Measurements from ENCODE around the gene APLP1. TPM values are rescaled to one million over a fixed set of nuclear protein-coding genes. Genes with fewer than 3 reads are reported as not detected.

The APLP1 gene
- total RNA-seq, 4 donors from 2014 or later: 0.27 to 0.33 TPM; not detected in 2

DNA sequence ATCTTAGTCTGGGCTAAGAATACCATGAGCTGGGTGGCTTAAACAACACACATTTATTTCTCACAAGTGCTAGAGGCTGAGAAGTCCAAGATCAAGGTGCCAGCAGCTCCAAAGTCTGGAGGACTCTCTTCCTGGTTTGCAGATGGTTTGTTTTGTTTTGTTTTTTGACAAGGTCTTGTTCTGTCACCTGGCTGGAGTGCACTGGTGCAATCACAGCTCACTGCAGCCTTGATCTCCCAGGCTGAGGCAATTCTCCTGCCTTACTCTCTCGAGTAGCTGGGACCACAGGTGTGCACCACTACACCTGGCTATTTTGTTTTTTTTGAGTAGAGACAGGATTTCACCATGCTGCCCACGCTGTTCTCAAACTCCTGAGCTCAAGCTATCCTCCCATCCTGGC, 15.5 kb downstream of the APLP1 start:
- Histone ChIP-seq H3K4me3 (no peak overlapping the region), H3K36me3 (peaks cover 0 to 10% of the 10 kb centered on the region in 2 donors), H3K4me1 (no peaks in the 10 kb centered on the region), H3K27ac (no peak overlapping the region), H3K9me3 (no peaks in the 10 kb centered on the region), H3K27me3 (no peaks in the 10 kb centered on the region)
- DNase-seq (no peak), ATAC-seq (no peak)
- in situ Hi-C loops (cut with MboI; ENCODE audit: low sequenced_read_pairs in 4 of 4) (loop anchor here in 1 of 4 donors (10.0 kb wide), 1 partner anchor 51 kb away; the partner anchor contains the start of gene LRFN3), intact Hi-C loops (cut with DNase I; ENCODE audit: low total_unique reads) (no loop called here)
- TF ChIP-seq, protein P1, sequence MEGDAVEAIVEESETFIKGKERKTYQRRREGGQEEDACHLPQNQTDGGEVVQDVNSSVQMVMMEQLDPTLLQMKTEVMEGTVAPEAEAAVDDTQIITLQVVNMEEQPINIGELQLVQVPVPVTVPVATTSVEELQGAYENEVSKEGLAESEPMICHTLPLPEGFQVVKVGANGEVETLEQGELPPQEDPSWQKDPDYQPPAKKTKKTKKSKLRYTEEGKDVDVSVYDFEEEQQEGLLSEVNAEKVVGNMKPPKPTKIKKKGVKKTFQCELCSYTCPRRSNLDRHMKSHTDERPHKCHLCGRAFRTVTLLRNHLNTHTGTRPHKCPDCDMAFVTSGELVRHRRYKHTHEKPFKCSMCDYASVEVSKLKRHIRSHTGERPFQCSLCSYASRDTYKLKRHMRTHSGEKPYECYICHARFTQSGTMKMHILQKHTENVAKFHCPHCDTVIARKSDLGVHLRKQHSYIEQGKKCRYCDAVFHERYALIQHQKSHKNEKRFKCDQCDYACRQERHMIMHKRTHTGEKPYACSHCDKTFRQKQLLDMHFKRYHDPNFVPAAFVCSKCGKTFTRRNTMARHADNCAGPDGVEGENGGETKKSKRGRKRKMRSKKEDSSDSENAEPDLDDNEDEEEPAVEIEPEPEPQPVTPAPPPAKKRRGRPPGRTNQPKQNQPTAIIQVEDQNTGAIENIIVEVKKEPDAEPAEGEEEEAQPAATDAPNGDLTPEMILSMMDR (IDR thresholded peaks at IDR 0.05 in 4 of 5, conservative IDR thresholded peaks at IDR 0.05 in 1 of 5): no peak
- TF ChIP-seq POLR2A (IDR thresholded peaks at IDR 0.05): no peak

DNA sequence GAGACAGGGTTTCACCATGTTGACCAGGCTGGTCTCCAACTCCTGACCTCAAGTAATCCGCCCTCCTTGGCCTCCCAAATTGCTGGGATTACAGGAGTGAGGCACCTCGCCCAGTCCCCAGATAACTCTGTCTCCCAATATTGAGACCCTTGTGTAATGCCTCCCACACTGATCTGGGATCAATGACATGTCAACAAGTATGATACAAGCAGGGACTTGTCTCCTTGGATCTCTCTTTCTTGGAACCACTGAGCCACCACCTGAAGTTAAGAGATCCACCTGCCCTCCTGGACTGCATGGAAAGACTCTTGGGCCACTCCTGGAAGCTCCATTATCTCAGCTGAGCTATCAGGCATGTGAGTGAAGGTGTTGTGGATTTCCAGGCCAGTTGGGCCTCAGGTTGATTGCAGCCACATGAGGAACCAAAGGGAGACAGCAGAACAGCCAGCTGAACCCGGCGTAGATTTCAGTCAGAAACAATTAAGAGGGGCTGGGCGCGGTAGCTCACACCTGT, 16.9 kb downstream of the APLP1 start:
- no peak for TF ChIP-seq POLR2A (IDR thresholded peaks at IDR 0.05)
- TF ChIP-seq, protein P1 (IDR thresholded peaks at IDR 0.05 in 4 of 5, conservative IDR thresholded peaks at IDR 0.05 in 1 of 5): no peak
- no peak overlapping the region for H3K4me3 ChIP-seq
- no peak overlapping the region for H3K27ac ChIP-seq
- no peaks in the 10 kb centered on the region for H3K4me1 ChIP-seq
- in situ Hi-C loops (cut with MboI; ENCODE audit: low sequenced_read_pairs in 4 of 4): loop anchor here in 1 of 4 donors (10.0 kb wide), 1 partner anchor 50 kb away; the partner anchor contains the start of gene LRFN3
- H3K27me3 ChIP-seq: no peaks in the 10 kb centered on the region
- ATAC-seq (no peak), DNase-seq (no peak)
- peaks cover 0 to 17% of the 10 kb centered on the region in 2 donors for H3K36me3 ChIP-seq
- intact Hi-C loops (cut with DNase I; ENCODE audit: low total_unique reads): no loop called here
- no peaks in the 10 kb centered on the region for H3K9me3 ChIP-seq

DNA sequence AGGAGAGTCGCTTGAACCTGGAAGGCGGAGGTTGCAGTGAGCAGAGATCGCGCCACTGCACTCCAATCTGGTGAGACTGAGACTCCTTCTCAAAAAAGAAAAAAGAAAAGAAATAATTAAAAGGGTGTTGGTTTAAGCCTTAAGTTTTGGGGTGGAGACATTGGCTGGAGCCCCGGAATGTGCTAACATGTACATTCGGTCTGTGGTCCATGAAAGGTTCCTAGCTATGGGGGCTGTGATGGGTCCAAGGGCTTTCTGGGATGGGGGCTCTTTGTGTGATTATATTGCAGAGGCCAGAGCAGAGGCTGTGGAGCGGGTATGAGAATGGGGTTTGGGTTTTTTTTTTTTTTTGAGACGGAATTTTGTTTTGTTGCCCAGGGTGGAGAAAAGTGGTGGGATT, 17.5 kb downstream of the APLP1 start:
- Histone ChIP-seq H3K4me1 (no peaks in the 10 kb centered on the region), H3K27ac (no peak overlapping the region), H3K4me3 (no peak overlapping the region), H3K36me3 (peaks cover 0 to 17% of the 10 kb centered on the region in 2 donors), H3K9me3 (no peaks in the 10 kb centered on the region), H3K27me3 (no peaks in the 10 kb centered on the region)
- TF ChIP-seq POLR2A (IDR thresholded peaks at IDR 0.05): no peak
- TF ChIP-seq, protein P1 (IDR thresholded peaks at IDR 0.05 in 4 of 5, conservative IDR thresholded peaks at IDR 0.05 in 1 of 5): no peak
- in situ Hi-C loops (cut with MboI; ENCODE audit: low sequenced_read_pairs in 4 of 4) (loop anchor here in 1 of 4 donors (10.0 kb wide), 1 partner anchor 49 kb away; the partner anchor contains the start of gene LRFN3), intact Hi-C loops (cut with DNase I; ENCODE audit: low total_unique reads) (no loop called here)
- no peak for DNase-seq
- ATAC-seq: no peak

DNA sequence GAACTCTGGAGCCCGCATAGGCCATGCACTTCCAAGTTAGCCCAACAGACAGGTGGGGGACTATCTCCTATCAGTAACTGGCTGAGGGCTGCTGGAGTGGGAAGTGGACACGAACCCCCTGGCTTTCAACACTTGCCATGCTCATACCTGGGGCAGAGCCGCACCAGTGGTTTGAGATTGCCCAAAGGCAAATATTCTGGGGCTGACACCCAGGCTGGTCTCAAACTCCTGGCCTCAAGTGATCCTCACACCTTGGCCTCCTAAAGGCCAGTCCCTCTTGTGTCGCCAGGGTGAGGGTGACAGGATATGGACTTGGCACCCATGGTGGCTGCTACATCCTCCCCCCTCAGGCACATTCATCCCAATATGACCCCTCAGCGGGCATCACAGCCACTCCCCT, 18.8 kb downstream of the APLP1 start:
- intact Hi-C loops (cut with DNase I; ENCODE audit: low total_unique reads): no loop called here
- in situ Hi-C loops (cut with MboI; ENCODE audit: low sequenced_read_pairs in 4 of 4): loop anchor here in 1 of 4 donors (10.0 kb wide), 1 partner anchor 48 kb away; the partner anchor contains the start of gene LRFN3
- DNase-seq (no peak), ATAC-seq (no peak)
- Histone ChIP-seq H3K4me1 (no peaks in the 10 kb centered on the region), H3K36me3 (peaks cover 0 to 17% of the 10 kb centered on the region in 2 donors), H3K27ac (no peak overlapping the region), H3K4me3 (no peak overlapping the region), H3K27me3 (no peaks in the 10 kb centered on the region), H3K9me3 (no peaks in the 10 kb centered on the region)
- TF ChIP-seq POLR2A (IDR thresholded peaks at IDR 0.05): no peak
- TF ChIP-seq, protein P1 (IDR thresholded peaks at IDR 0.05 in 4 of 5, conservative IDR thresholded peaks at IDR 0.05 in 1 of 5): no peak

All from gastrocnemius medialis (tissue), 4 donors.